Ovary (tissue), 3 donors: ENCODE measurements around the gene CAMKMT.
"Not testable (repeated sequence)": the region's sequence is repeated elsewhere in the genome, so short reads cannot be mapped to it uniquely, and the experiment has no call there.

ENCODE experiments used
- CTCF ChIP-seq, 3 donors: fragments of 450-650 bp in 2 of 3; fragments of 200-600 bp in 1 of 3; IDR thresholded peaks; one replicate each; pipeline versions ENCODE4 v1.5.1 to v1.8.0; 2016 to 2022; ENCODE audit warnings: antibody characterized with exemption in 3 of 3, mild to moderate bottlenecking in 1 of 3
- EP300 ChIP-seq: sonication (generic); formaldehyde crosslinking; IDR thresholded peaks from one replicate; pipeline ENCODE4 v1.6.1; 2017; ENCODE audit warnings: antibody characterized with exemption
- POLR2A ChIP-seq: fragments of 450-650 bp; IDR thresholded peaks from one replicate; pipeline ENCODE4 v1.6.1; 2017; ENCODE audit warnings: antibody characterized with exemption, mild to moderate bottlenecking, moderate library complexity
- donor health status: DM: no; HTN: no; CAD: no.

- TF ChIP-seq POLR2A; CTCF (IDR thresholded peaks at IDR 0.05); EP300: not testable (repeated sequence)
Measured at GRCh38 chr2:44505664-44506063, 143.9 kb downstream of the CAMKMT start.
